ENCODE data around the gene PPARG.

Gene PPARG

GRCh38 chr3:12427551-12427950 is 138.7 kb downstream of the PPARG start:
- H3K36me3 Mint-ChIP-seq (ENCODE audit: low read depth) = no peaks in the 10 kb centered on the region
- peaks cover 11% of the 10 kb centered on the region for H3K27me3 Mint-ChIP-seq
- peaks cover 23% of the 10 kb centered on the region for H3K4me1 Mint-ChIP-seq (ENCODE audit: low read depth)
- no peak overlapping the region for H3K4me3 Mint-ChIP-seq
- DNase-seq = no peak
- H3K27ac Mint-ChIP-seq = no peak overlapping the region
- H3K9me3 Mint-ChIP-seq = no peaks in the 10 kb centered on the region

- Mint-ChIP-seq H3K4me3 (no peak overlapping the region), H3K27ac (no peak overlapping the region), H3K36me3 (ENCODE audit: low read depth) (no peaks in the 10 kb centered on the region), H3K9me3 (no peaks in the 10 kb centered on the region), H3K4me1 (ENCODE audit: low read depth) (peaks cover 23% of the 10 kb centered on the region), H3K27me3 (peaks cover 11% of the 10 kb centered on the region)
- no peak for DNase-seq
Measured at GRCh38 chr3:12428126-12428525, 139.3 kb downstream of the PPARG start.

GRCh38 chr3:12430086-12430485 is 141.2 kb downstream of the PPARG start:
- Mint-ChIP-seq H3K36me3 (ENCODE audit: low read depth) (no peaks in the 10 kb centered on the region), H3K27me3 (peaks cover 11% of the 10 kb centered on the region)

GRCh38 chr3:12433823-12434222 is 145.0 kb downstream of the PPARG start:
- Mint-ChIP-seq H3K9me3 (no peaks in the 10 kb centered on the region), H3K27ac (no peak overlapping the region), H3K27me3 (peaks cover 2% of the 10 kb centered on the region), H3K36me3 (ENCODE audit: low read depth) (no peaks in the 10 kb centered on the region), H3K4me3 (no peak overlapping the region), H3K4me1 (ENCODE audit: low read depth) (no peaks in the 10 kb centered on the region)
- DNase-seq = no peak

More at GRCh38 chr3:12430086-12430485, 141.2 kb downstream of the PPARG start:
- DNase-seq = no peak
- Mint-ChIP-seq H3K9me3 (no peaks in the 10 kb centered on the region), H3K4me1 (ENCODE audit: low read depth) (peaks cover 5% of the 10 kb centered on the region), H3K4me3 (no peak overlapping the region), H3K27ac (no peak overlapping the region)

GRCh38 chr3:12436514-12437220 is 147.8 kb downstream of the PPARG start:
- Mint-ChIP-seq H3K36me3 (ENCODE audit: low read depth) (no peaks in the 10 kb centered on the region), H3K4me1 (ENCODE audit: low read depth) (no peaks in the 10 kb centered on the region), H3K9me3 (no peaks in the 10 kb centered on the region), H3K27me3 (peaks cover 2% of the 10 kb centered on the region), H3K27ac (no peak overlapping the region), H3K4me3 (no peak overlapping the region)
- DNase-seq = no peak

GRCh38 chr3:12437221-12437605 is 148.3 kb downstream of the PPARG start:
- H3K27me3 Mint-ChIP-seq = peaks cover 2% of the 10 kb centered on the region
- no peaks in the 10 kb centered on the region for H3K9me3 Mint-ChIP-seq
- H3K36me3 Mint-ChIP-seq (ENCODE audit: low read depth) = no peaks in the 10 kb centered on the region
- no peak overlapping the region for H3K4me3 Mint-ChIP-seq
- no peaks in the 10 kb centered on the region for H3K4me1 Mint-ChIP-seq (ENCODE audit: low read depth)
- no peak for DNase-seq
- no peak overlapping the region for H3K27ac Mint-ChIP-seq

- H3K36me3 Mint-ChIP-seq (ENCODE audit: low read depth) = no peaks in the 10 kb centered on the region
- no peak overlapping the region for H3K4me3 Mint-ChIP-seq
- no peaks in the 10 kb centered on the region for H3K4me1 Mint-ChIP-seq (ENCODE audit: low read depth)
- H3K9me3 Mint-ChIP-seq = no peaks in the 10 kb centered on the region
- H3K27ac Mint-ChIP-seq = no peak overlapping the region
- H3K27me3 Mint-ChIP-seq = peaks cover 8% of the 10 kb centered on the region
- no peak for DNase-seq
Measured at GRCh38 chr3:12437861-12438260, 149.0 kb downstream of the PPARG start.

- no peak overlapping the region for H3K4me3 Mint-ChIP-seq
- no peak for DNase-seq
Measured at GRCh38 chr3:12438318-12438717, 149.4 kb downstream of the PPARG start.

GRCh38 chr3:12439161-12439940 is 150.5 kb downstream of the PPARG start:
- peaks cover 16% of the 10 kb centered on the region for H3K27me3 Mint-ChIP-seq
- no peak for DNase-seq
- no peak overlapping the region for H3K4me3 Mint-ChIP-seq
- H3K4me1 Mint-ChIP-seq (ENCODE audit: low read depth) = no peaks in the 10 kb centered on the region
- H3K9me3 Mint-ChIP-seq = no peaks in the 10 kb centered on the region
- H3K36me3 Mint-ChIP-seq (ENCODE audit: low read depth) = no peaks in the 10 kb centered on the region
- H3K27ac Mint-ChIP-seq = no peak overlapping the region

More at GRCh38 chr3:12438318-12438717, 149.4 kb downstream of the PPARG start:
- Mint-ChIP-seq H3K27me3 (peaks cover 12% of the 10 kb centered on the region), H3K9me3 (no peaks in the 10 kb centered on the region), H3K27ac (no peak overlapping the region), H3K36me3 (ENCODE audit: low read depth) (no peaks in the 10 kb centered on the region), H3K4me1 (ENCODE audit: low read depth) (no peaks in the 10 kb centered on the region)

GRCh38 chr3:12440927-12441714 is 152.3 kb downstream of the PPARG start:
- Mint-ChIP-seq H3K4me1 (ENCODE audit: low read depth) (no peaks in the 10 kb centered on the region), H3K9me3 (no peaks in the 10 kb centered on the region), H3K27ac (no peak overlapping the region), H3K36me3 (ENCODE audit: low read depth) (no peaks in the 10 kb centered on the region), H3K27me3 (peaks cover 17% of the 10 kb centered on the region), H3K4me3 (no peak overlapping the region)
- no peak for DNase-seq

- DNase-seq = no peak
- Mint-ChIP-seq H3K27ac (no peak overlapping the region), H3K36me3 (ENCODE audit: low read depth) (no peaks in the 10 kb centered on the region), H3K4me1 (ENCODE audit: low read depth) (no peaks in the 10 kb centered on the region), H3K27me3 (peaks cover 19% of the 10 kb centered on the region), H3K9me3 (no peaks in the 10 kb centered on the region), H3K4me3 (no peak overlapping the region)
Measured at GRCh38 chr3:12442654-12443501, 154.0 kb downstream of the PPARG start.

GRCh38 chr3:12443781-12444522 is 155.1 kb downstream of the PPARG start:
- Mint-ChIP-seq H3K36me3 (ENCODE audit: low read depth) (no peaks in the 10 kb centered on the region), H3K27me3 (peaks cover 19% of the 10 kb centered on the region), H3K27ac (no peak overlapping the region), H3K4me1 (ENCODE audit: low read depth) (no peaks in the 10 kb centered on the region), H3K4me3 (no peak overlapping the region), H3K9me3 (no peaks in the 10 kb centered on the region)
- DNase-seq = no peak

GRCh38 chr3:12444582-12445471 is 156.0 kb downstream of the PPARG start:
- Mint-ChIP-seq H3K36me3 (ENCODE audit: low read depth) (no peaks in the 10 kb centered on the region), H3K27me3 (peaks cover 19% of the 10 kb centered on the region), H3K4me3 (no peak overlapping the region), H3K9me3 (no peaks in the 10 kb centered on the region), H3K27ac (no peak overlapping the region), H3K4me1 (ENCODE audit: low read depth) (no peaks in the 10 kb centered on the region)
- no peak for DNase-seq
